Kidney (tissue), 14 donors: ENCODE data around the gene EHD1. TPM values are rescaled to one million over a fixed set of nuclear protein-coding genes. Genes with fewer than 3 reads are reported as not detected.

ENCODE experiments used
- DNase-seq, 5 donors: peaks; one replicate each; pipeline ENCODE4 v3.0.0-alpha.2; 2013 to 2020
- FAIRE-seq: peaks from 2 replicates; lab custom pipeline; 2012; peaks lifted over from hg19 to GRCh38; lab: Jason Lieb, UNC
- H3K27ac ChIP-seq, 2 donors: one replicate each; pipeline ENCODE4 v1.7.0; 2013; ENCODE audit warnings: low read depth in 2 of 2, low read length in 2 of 2, inconsistent platforms in 1 of 2
- H3K27me3 ChIP-seq: one replicate; pipeline ENCODE4 v1.7.1; 2013; ENCODE audit warnings: low read length, inconsistent platforms; ENCODE audit not compliant: control insufficient read depth, insufficient read depth
- H3K36me3 ChIP-seq, 3 donors: one replicate each; pipeline versions ENCODE4 v1.7.0 to v1.7.1; 2013; ENCODE audit warnings: low read length in 3 of 3, control low read depth in 1 of 3, inconsistent platforms in 1 of 3; ENCODE audit not compliant: insufficient read depth in 3 of 3, control insufficient read depth in 2 of 3
- H3K4me1 ChIP-seq, 3 donors: one replicate each; pipeline versions ENCODE4 v1.7.0 to v1.7.1; 2013; ENCODE audit warnings: low read length in 3 of 3, inconsistent platforms in 1 of 3, low read depth in 1 of 3; ENCODE audit not compliant: control insufficient read depth in 2 of 3, insufficient read depth in 2 of 3
- H3K4me3 ChIP-seq, 3 donors: one replicate each; pipeline versions ENCODE4 v1.7.0 to v1.8.1; 2013; ENCODE audit warnings: low read length in 3 of 3, control low read depth in 1 of 3, inconsistent platforms in 1 of 3
- H3K9ac ChIP-seq, 3 donors: one replicate each; pipeline versions ENCODE4 v1.7.0 to v1.7.1; 2013; ENCODE audit warnings: low read length in 3 of 3, control low read depth in 1 of 3, inconsistent platforms in 1 of 3
- H3K9me3 ChIP-seq, 3 donors: one replicate each; pipeline versions ENCODE4 v1.7.0 to v1.7.1; 2013; ENCODE audit warnings: low read length in 3 of 3, control low read depth in 1 of 3, inconsistent platforms in 1 of 3; ENCODE audit not compliant: control insufficient read depth in 2 of 3, insufficient read depth in 1 of 3
- CTCF ChIP-seq: IDR thresholded peaks from 3 replicates; pipeline ENCODE4 v1.5.1; 2012; ENCODE audit warnings: mild to moderate bottlenecking, moderate library complexity, borderline replicate concordance; ENCODE audit not compliant: insufficient read depth; ENCODE audit errors: extremely low read depth
- intact Hi-C: fragments of 100-400 bp; cut with DNase I; formaldehyde crosslinking; loops from one replicate; pipeline ENCODE4 v1.11.1; 2022
- polyA plus RNA-seq: library from polyadenylated mRNA; stranded (reverse); fragments of 350-450 nt; fragmentation: Illumina TruSeq; extraction: RNeasy Lipid Tissue Mini Kit (QIAGEN cat#74804); gene quantifications from one replicate; pipeline ENCODE4 v1.2.3, GENCODE V29; 2014; ENCODE audit warnings: low read depth, low replicate concordance; ENCODE audit not compliant: insufficient read depth
- total RNA-seq: library from RNA; stranded (reverse); fragmentation: NEBNext Ultra II Directional; extraction: Animal tissue kit (Norgen Biotek cat#: 25700); gene quantifications from one replicate; pipeline ENCODE4 v1.2.1, GENCODE V29; 2021
- donor health status: control.
- donor health status: control.
- donor health status: control.
- donor health status: control.
- donor health status: control.
- donor health status: DM: yes; HTN: yes; CAD: no.
- donor health status: Normal renal cell carcinoma (clear cell type).

The EHD1 gene
- total and polyA plus RNA-seq, 2 donors from 2014 or later, result 48.9 to 76.1 TPM

GRCh38 chr11:64894070-64894811, 15.8 kb upstream of the EHD1 start:
- TF ChIP-seq CTCF, result peak; percentile 84
- intact Hi-C loops, result loop anchor here (5.0 kb wide), 1 partner anchor 42 kb away; no protein-coding TSS in a partner anchor
- peaks cover 0 to 9% (median 2%) of the 10 kb centered on the region in 3 donors for H3K36me3 ChIP-seq
- H3K27me3 ChIP-seq, result no peaks in the 10 kb centered on the region
- no peak overlapping the region for H3K9ac ChIP-seq
- no peak overlapping the region for H3K4me3 ChIP-seq
- no peaks in the 10 kb centered on the region for H3K9me3 ChIP-seq
- H3K27ac ChIP-seq, result peak overlapping the region; percentile 47 to 57
- DNase-seq (peak; percentile 53 to 93 (median 73)), FAIRE-seq (no peak)
- H3K4me1 ChIP-seq, result peaks cover 0 to 18% (median 3%) of the 10 kb centered on the region in 3 donors

- peak overlapping the region; percentile 57 to 69 for H3K27ac ChIP-seq
- H3K4me3 ChIP-seq, result peak overlapping the region in 2 of 3 donors; percentile 68 to 69
- no peaks in the 10 kb centered on the region for H3K27me3 ChIP-seq
- peaks cover 0 to 24% (median 3%) of the 10 kb centered on the region in 3 donors for H3K4me1 ChIP-seq
- FAIRE-seq (no peak), DNase-seq (peak in 1 of 5 donors; percentile 37)
- H3K9ac ChIP-seq, result peak overlapping the region in 2 of 3 donors; percentile 48 to 58
- intact Hi-C loops, result loop anchor here (5.0 kb wide), 1 partner anchor 41 kb away; no protein-coding TSS in a partner anchor
- TF ChIP-seq CTCF, result no peak
- no peaks in the 10 kb centered on the region for H3K9me3 ChIP-seq
- peaks cover 0 to 9% (median 2%) of the 10 kb centered on the region in 3 donors for H3K36me3 ChIP-seq
Observed at GRCh38 chr11:64893194-64894069, 15.0 kb upstream of the EHD1 start.

GRCh38 chr11:64892838-64893193, 14.4 kb upstream of the EHD1 start:
- H3K4me1 ChIP-seq, result peaks cover 0 to 28% (median 3%) of the 10 kb centered on the region in 3 donors
- peaks cover 0 to 3% (median 0%) of the 10 kb centered on the region in 3 donors for H3K36me3 ChIP-seq
- peak overlapping the region in 2 of 3 donors; percentile 48 to 58 for H3K9ac ChIP-seq
- H3K27ac ChIP-seq, result peak overlapping the region; percentile 57 to 69
- H3K4me3 ChIP-seq, result peak overlapping the region in 2 of 3 donors; percentile 68 to 69
- no peak for TF ChIP-seq CTCF
- intact Hi-C loops, result loop anchor here (5.0 kb wide), 1 partner anchor 41 kb away; no protein-coding TSS in a partner anchor
- DNase-seq (no peak), FAIRE-seq (no peak)
- H3K27me3 ChIP-seq, result no peaks in the 10 kb centered on the region
- H3K9me3 ChIP-seq, result no peaks in the 10 kb centered on the region
